ENCODE data around the gene CIAPIN1. TPM values are rescaled to one million over a fixed set of nuclear protein-coding genes. Genes with fewer than 3 reads are reported as not detected.

CIAPIN1 gene
- polyA plus RNA-seq, 3 donors, result 24.0 to 46.5 (median 42.1) TPM

DNA sequence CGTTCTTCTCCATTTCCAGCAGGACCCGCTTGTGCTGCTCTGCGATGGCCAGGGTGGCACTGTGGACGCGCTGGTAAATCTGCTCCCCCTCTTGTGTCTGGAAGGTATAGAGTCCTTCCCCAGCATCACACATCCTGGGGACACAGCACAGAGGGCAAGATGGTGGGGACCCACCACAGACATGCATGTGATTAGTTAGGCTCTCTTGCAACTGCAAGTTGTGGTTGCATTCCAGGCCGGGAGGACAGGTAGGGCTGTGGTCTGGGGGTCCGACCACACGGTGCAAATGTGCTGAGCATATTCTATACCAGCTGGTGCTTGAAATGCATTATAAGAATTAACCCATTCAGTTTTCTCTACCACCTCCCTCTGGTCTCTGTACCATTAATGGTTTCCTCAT lies 26.7 kb upstream of the CIAPIN1 start:
- peaks cover 32 to 35% of the 10 kb centered on the region in 2 donors for H3K36me3 ChIP-seq (replicated peaks in 1 of 2; ENCODE audit: control insufficient read depth in 1 of 2, insufficient read depth in 2 of 2, low read length in 2 of 2)
- H3K36me3 Mint-ChIP-seq, result peaks cover 35 to 36% of the 10 kb centered on the region in 2 donors
- peaks cover 23% of the 10 kb centered on the region for H3K4me1 Mint-ChIP-seq
- H3K79me2 ChIP-seq (ENCODE audit: insufficient read depth, low read length), result no peaks in the 10 kb centered on the region
- 73% methylated on average over 3 of the region's 8 CpGs for WGBS (ENCODE audit: insufficient coverage)
- TF ChIP-seq, protein P1, sequence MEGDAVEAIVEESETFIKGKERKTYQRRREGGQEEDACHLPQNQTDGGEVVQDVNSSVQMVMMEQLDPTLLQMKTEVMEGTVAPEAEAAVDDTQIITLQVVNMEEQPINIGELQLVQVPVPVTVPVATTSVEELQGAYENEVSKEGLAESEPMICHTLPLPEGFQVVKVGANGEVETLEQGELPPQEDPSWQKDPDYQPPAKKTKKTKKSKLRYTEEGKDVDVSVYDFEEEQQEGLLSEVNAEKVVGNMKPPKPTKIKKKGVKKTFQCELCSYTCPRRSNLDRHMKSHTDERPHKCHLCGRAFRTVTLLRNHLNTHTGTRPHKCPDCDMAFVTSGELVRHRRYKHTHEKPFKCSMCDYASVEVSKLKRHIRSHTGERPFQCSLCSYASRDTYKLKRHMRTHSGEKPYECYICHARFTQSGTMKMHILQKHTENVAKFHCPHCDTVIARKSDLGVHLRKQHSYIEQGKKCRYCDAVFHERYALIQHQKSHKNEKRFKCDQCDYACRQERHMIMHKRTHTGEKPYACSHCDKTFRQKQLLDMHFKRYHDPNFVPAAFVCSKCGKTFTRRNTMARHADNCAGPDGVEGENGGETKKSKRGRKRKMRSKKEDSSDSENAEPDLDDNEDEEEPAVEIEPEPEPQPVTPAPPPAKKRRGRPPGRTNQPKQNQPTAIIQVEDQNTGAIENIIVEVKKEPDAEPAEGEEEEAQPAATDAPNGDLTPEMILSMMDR (IDR thresholded peaks at IDR 0.05), result no peak
- H3K9me3 ChIP-seq (replicated peaks in 1 of 2; ENCODE audit: control insufficient read depth in 1 of 2, insufficient read depth in 1 of 2, low read length in 2 of 2), result no peaks in the 10 kb centered on the region
- no peak for DNase-seq
- H3K9ac ChIP-seq (ENCODE audit: insufficient read depth, low read length, poor library complexity, severe bottlenecking), result no peak overlapping the region
- H3K27ac ChIP-seq (ENCODE audit: low read depth in 1 of 2, low read length in 2 of 2), result no peak overlapping the region
- peaks cover 10 to 26% of the 10 kb centered on the region in 2 donors for H3K4me1 ChIP-seq (ENCODE audit: control insufficient read depth in 1 of 2, insufficient read depth in 2 of 2, low read length in 2 of 2)
- intact Hi-C loops (cut with micrococcal nuclease), result no loop called here
- no peak overlapping the region for H3K4me3 Mint-ChIP-seq
- H4K20me1 ChIP-seq (ENCODE audit: insufficient read depth, low read length), result peaks cover 3% of the 10 kb centered on the region
- H3K9me3 Mint-ChIP-seq, result peaks cover 0 to 5% (median 0%) of the 10 kb centered on the region in 7 donors
- no peak overlapping the region for H2AFZ ChIP-seq (ENCODE audit: insufficient read depth, low read depth, low read length, poor library complexity, severe bottlenecking)
- no peak overlapping the region for H3K27ac Mint-ChIP-seq
- peaks cover 0 to 6% of the 10 kb centered on the region in 2 donors for H3K27me3 ChIP-seq (ENCODE audit: control insufficient read depth in 2 of 2, insufficient read depth in 2 of 2, low read length in 2 of 2)
- no peak overlapping the region for H3K4me3 ChIP-seq (replicated peaks in 1 of 3; ENCODE audit: low read depth in 2 of 3, low read length in 3 of 3)
- H3K4me2 ChIP-seq (replicated peaks; ENCODE audit: extremely low read depth, low read length, poor library complexity, severe bottlenecking), result no peak overlapping the region
- peaks cover 6 to 23% (median 14%) of the 10 kb centered on the region in 3 donors for H3K27me3 Mint-ChIP-seq (ENCODE audit: low read depth in 3 of 3)

DNA sequence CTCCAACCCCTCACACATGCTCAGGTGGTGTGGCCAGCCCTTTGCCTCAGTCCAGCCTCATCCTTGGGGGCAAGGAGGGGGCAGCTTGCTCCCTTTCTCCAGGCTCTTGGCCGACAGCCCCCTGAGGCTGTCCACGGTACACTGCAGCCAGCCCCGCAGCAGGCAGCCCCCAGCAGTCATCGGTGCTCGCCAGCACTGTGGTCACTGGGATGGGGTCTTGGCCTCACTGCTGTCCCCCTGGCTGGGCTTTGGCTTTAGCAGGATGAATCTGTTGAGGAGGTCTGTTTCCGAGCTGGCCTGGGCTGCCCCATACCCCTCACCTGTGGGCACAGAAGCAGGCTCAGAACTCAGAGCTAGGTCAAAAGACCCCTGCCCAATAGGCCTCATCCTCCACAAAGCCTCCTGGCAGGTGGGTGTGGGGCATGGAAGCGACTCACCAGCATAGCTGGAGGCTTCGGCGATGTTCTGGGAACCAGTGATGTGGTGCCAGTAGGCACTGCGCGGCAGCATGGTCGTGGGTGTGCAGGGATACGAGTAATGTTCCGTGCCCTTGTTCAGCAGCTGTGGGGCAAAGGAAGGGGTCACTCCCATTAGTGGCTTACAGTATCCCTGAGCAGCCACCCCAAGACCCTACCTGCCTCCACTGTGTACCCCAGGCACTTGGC lies 26.1 kb upstream of the CIAPIN1 start:
- Histone ChIP-seq H3K4me3 (replicated peaks in 1 of 3; ENCODE audit: low read depth in 2 of 3, low read length in 3 of 3) (no peak overlapping the region), H3K27ac (ENCODE audit: low read depth in 1 of 2, low read length in 2 of 2) (no peak overlapping the region), H3K9ac (ENCODE audit: insufficient read depth, low read length, poor library complexity, severe bottlenecking) (no peak overlapping the region), H4K20me1 (ENCODE audit: insufficient read depth, low read length) (peaks cover 4% of the 10 kb centered on the region), H3K4me2 (replicated peaks; ENCODE audit: extremely low read depth, low read length, poor library complexity, severe bottlenecking) (no peak overlapping the region), H3K27me3 (ENCODE audit: control insufficient read depth in 2 of 2, insufficient read depth in 2 of 2, low read length in 2 of 2) (peaks cover 0 to 4% of the 10 kb centered on the region in 2 donors), H2AFZ (ENCODE audit: insufficient read depth, low read depth, low read length, poor library complexity, severe bottlenecking) (no peak overlapping the region), H3K79me2 (ENCODE audit: insufficient read depth, low read length) (no peaks in the 10 kb centered on the region), H3K36me3 (replicated peaks in 1 of 2; ENCODE audit: control insufficient read depth in 1 of 2, insufficient read depth in 2 of 2, low read length in 2 of 2) (peaks cover 38 to 41% of the 10 kb centered on the region in 2 donors), H3K9me3 (replicated peaks in 1 of 2; ENCODE audit: control insufficient read depth in 1 of 2, insufficient read depth in 1 of 2, low read length in 2 of 2) (no peaks in the 10 kb centered on the region), H3K4me1 (ENCODE audit: control insufficient read depth in 1 of 2, insufficient read depth in 2 of 2, low read length in 2 of 2) (peaks cover 10 to 24% of the 10 kb centered on the region in 2 donors)
- no peak for DNase-seq
- peaks cover 0 to 5% (median 0%) of the 10 kb centered on the region in 7 donors for H3K9me3 Mint-ChIP-seq
- H3K27ac Mint-ChIP-seq, result no peak overlapping the region
- H3K4me3 Mint-ChIP-seq, result no peak overlapping the region
- WGBS (ENCODE audit: insufficient coverage), result 95% methylated on average over 9 of the region's 14 CpGs
- peaks cover 0 to 17% (median 8%) of the 10 kb centered on the region in 3 donors for H3K27me3 Mint-ChIP-seq (ENCODE audit: low read depth in 3 of 3)
- H3K36me3 Mint-ChIP-seq, result peaks cover 41 to 42% of the 10 kb centered on the region in 2 donors
- intact Hi-C loops (cut with micrococcal nuclease), result no loop called here
- H3K4me1 Mint-ChIP-seq, result peaks cover 18% of the 10 kb centered on the region
- TF ChIP-seq, protein P1 (IDR thresholded peaks at IDR 0.05), result no peak

All from CD14-positive monocyte (primary cell).